Endothelial cell of umbilical vein (primary cell): ENCODE results near the gene MED12L.

Experiments
- EZH2 ChIP-seq: IDR thresholded peaks from 2 replicates; pipeline ENCODE4 v1.6.1; 2012; ENCODE audit warnings: borderline replicate concordance, low read depth, mild to moderate bottlenecking, moderate library complexity, low read length, inconsistent platforms; ENCODE audit not compliant: severe bottlenecking
- FOS ChIP-seq: IDR thresholded peaks from 2 replicates; pipeline ENCODE4 v1.6.1; 2011; ENCODE audit warnings: mild to moderate bottlenecking, low read length, moderate library complexity, borderline replicate concordance; ENCODE audit not compliant: insufficient read depth
- GATA2 ChIP-seq: IDR thresholded peaks from 2 replicates; pipeline ENCODE4 v1.7.0; 2011; ENCODE audit warnings: low read depth, mild to moderate bottlenecking, moderate library complexity, mixed read lengths, low read length; ENCODE audit not compliant: insufficient read length, insufficient read depth
- JUN ChIP-seq: IDR thresholded peaks from 2 replicates; pipeline ENCODE4 v1.6.1; 2011; ENCODE audit warnings: borderline replicate concordance, low read depth; ENCODE audit not compliant: insufficient read length, insufficient read depth
- POLR2A ChIP-seq: IDR thresholded peaks from 2 replicates; pipeline ENCODE4 v1.6.1; 2012; ENCODE audit warnings: low read depth, mild to moderate bottlenecking, control low read depth, low read length
- POLR2AphosphoS5 ChIP-seq: IDR thresholded peaks from 2 replicates; pipeline ENCODE4 v1.6.1; 2012; ENCODE audit warnings: low read depth, mild to moderate bottlenecking, control low read depth, low read length, moderate library complexity; ENCODE audit not compliant: insufficient read depth
- TF ChIP-seq, protein P1 (sequence below), 2 donors: IDR thresholded peaks; 1 replicate in 1 of 2; 2 replicates in 1 of 2; pipeline ENCODE4 v1.5.1; 2011; ENCODE audit warnings: low read length in 2 of 2, mild to moderate bottlenecking in 2 of 2, moderate library complexity in 2 of 2, control low read depth in 1 of 2, inconsistent platforms in 1 of 2, low read depth in 1 of 2; ENCODE audit not compliant: insufficient read depth in 1 of 2; ENCODE audit errors: extremely low read depth in 1 of 2
- TF ChIP-seq, protein P2 (sequence below): IDR thresholded peaks from 2 replicates; pipeline ENCODE4 v1.6.1; 2011; ENCODE audit not compliant: insufficient read depth, insufficient read length

DNA sequence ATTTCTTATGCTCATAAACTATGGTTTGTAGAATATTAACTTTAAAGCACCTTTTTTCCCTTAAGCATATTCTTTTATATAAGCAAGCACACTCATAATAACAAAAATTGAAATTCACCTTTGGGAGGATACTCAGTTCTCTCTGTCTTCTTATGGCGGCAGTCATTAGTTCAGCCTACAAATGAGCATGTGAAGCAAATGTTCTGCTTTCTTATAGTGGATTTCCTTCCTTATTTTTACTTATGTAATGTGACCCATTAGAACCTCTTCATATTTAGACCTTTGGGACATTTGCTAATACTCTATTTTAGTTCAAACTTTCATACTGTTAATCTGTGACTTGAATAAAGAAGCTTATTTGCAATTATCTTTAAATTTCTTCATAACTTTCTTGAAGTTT, 243.9 kb downstream of the MED12L start, which contains the start of gene P2RY13:
- TF ChIP-seq, protein P1, sequence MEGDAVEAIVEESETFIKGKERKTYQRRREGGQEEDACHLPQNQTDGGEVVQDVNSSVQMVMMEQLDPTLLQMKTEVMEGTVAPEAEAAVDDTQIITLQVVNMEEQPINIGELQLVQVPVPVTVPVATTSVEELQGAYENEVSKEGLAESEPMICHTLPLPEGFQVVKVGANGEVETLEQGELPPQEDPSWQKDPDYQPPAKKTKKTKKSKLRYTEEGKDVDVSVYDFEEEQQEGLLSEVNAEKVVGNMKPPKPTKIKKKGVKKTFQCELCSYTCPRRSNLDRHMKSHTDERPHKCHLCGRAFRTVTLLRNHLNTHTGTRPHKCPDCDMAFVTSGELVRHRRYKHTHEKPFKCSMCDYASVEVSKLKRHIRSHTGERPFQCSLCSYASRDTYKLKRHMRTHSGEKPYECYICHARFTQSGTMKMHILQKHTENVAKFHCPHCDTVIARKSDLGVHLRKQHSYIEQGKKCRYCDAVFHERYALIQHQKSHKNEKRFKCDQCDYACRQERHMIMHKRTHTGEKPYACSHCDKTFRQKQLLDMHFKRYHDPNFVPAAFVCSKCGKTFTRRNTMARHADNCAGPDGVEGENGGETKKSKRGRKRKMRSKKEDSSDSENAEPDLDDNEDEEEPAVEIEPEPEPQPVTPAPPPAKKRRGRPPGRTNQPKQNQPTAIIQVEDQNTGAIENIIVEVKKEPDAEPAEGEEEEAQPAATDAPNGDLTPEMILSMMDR (IDR thresholded peaks at IDR 0.05; ENCODE audit: extremely low read depth in 1 of 2, insufficient read depth in 1 of 2, low read depth in 1 of 2, low read length in 2 of 2): no peak
- no peak for TF ChIP-seq GATA2
- no peak for TF ChIP-seq POLR2A
- no peak for TF ChIP-seq JUN
- no peak for TF ChIP-seq POLR2AphosphoS5
- TF ChIP-seq, protein P2, sequence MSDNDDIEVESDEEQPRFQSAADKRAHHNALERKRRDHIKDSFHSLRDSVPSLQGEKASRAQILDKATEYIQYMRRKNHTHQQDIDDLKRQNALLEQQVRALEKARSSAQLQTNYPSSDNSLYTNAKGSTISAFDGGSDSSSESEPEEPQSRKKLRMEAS: no peak
- no peak for TF ChIP-seq EZH2
- TF ChIP-seq FOS: no peak
